Smooth muscle cell (in vitro differentiated cells): ENCODE data around the gene SHMT1. TPM values are rescaled to one million over a fixed set of nuclear protein-coding genes. Genes with fewer than 3 reads are reported as not detected.

Source experiments
- DNase-seq: peaks from one replicate; lab custom pipeline; 2025; ENCODE audit not compliant: unreplicated experiment; lab: John Stamatoyannopoulos, UW
- H2AFZ ChIP-seq: fragments of 200-600 bp; sonication (generic); 2 replicates; pipeline ENCODE4 v1.6.0; 2016; ENCODE audit warnings: antibody characterized with exemption, low read depth, mild to moderate bottlenecking
- H3F3A ChIP-seq: fragments of 200-600 bp; sonication (generic); 2 replicates; pipeline ENCODE4 v1.6.0; 2017; ENCODE audit warnings: antibody characterized with exemption, low read depth
- H3K27ac ChIP-seq: fragments of 200-600 bp; sonication (generic); 2 replicates; pipeline ENCODE4 v1.5.1; 2016; ENCODE audit warnings: low read depth, mild to moderate bottlenecking
- H3K27me3 ChIP-seq: fragments of 200-600 bp; sonication (generic); 2 replicates; pipeline ENCODE4 v1.6.1; 2016; ENCODE audit warnings: low read depth, mild to moderate bottlenecking
- H3K36me3 ChIP-seq: fragments of 200-600 bp; sonication (generic); 2 replicates; pipeline ENCODE4 v1.5.1; 2016; ENCODE audit warnings: low read depth
- H3K4me1 ChIP-seq: fragments of 200-600 bp; sonication (generic); 2 replicates; pipeline ENCODE4 v1.5.1; 2016; ENCODE audit warnings: low read depth
- H3K4me2 ChIP-seq: fragments of 200-600 bp; sonication (generic); 2 replicates; pipeline ENCODE4 v1.6.0; 2016; ENCODE audit warnings: mild to moderate bottlenecking
- H3K4me3 ChIP-seq: fragments of 200-600 bp; sonication (generic); 2 replicates; pipeline ENCODE4 v1.5.1; 2016; ENCODE audit warnings: mild to moderate bottlenecking
- H3K79me2 ChIP-seq: fragments of 200-600 bp; sonication (generic); 2 replicates; pipeline ENCODE4 v1.6.0; 2016; ENCODE audit warnings: low read depth, mild to moderate bottlenecking
- H3K9ac ChIP-seq: fragments of 200-600 bp; sonication (generic); 2 replicates; pipeline ENCODE4 v1.6.0; 2016; ENCODE audit warnings: low read depth
- H3K9me3 ChIP-seq: fragments of 200-600 bp; sonication (generic); replicated peaks from 2 replicates; pipeline ENCODE4 v1.5.1; 2016; ENCODE audit warnings: low read depth
- H4K20me1 ChIP-seq: fragments of 200-600 bp; sonication (generic); 2 replicates; pipeline ENCODE4 v1.6.0; 2016; ENCODE audit warnings: low read depth
- WGBS: methylation state at CpG from one replicate; pipeline ENCODE4 v1.1.7; 2016; ENCODE audit warnings: low lambda C conversion rate; 5-methylcytosine and 5-hydroxymethylcytosine counted together
- polyA plus RNA-seq: library from polyadenylated mRNA; unstranded; fragments of >200 nt; fragmentation: Nextera tagmentation; extraction: Ambion mirVana; gene quantifications from 2 replicates; pipeline ENCODE4 v1.2.1, GENCODE V29; 2016
- total RNA-seq: library from RNA; depleted of rRNA; stranded (reverse); fragments of >200 nt; gene quantifications from 2 replicates; pipeline ENCODE4 v1.2.3, GENCODE V29; 2014
- TF ChIP-seq, protein P1 (sequence below): fragments of 200-600 bp; sonication (generic); IDR thresholded peaks from 2 replicates; pipeline ENCODE4 v1.5.1; 2017; ENCODE audit warnings: borderline replicate concordance, mild to moderate bottlenecking, antibody characterized with exemption; ENCODE audit not compliant: insufficient read depth, poor library complexity, severe bottlenecking

SHMT1 gene
- total and polyA plus RNA-seq, 2 experiments from 2014 or later: 4.1 to 10.3 TPM

DNA sequence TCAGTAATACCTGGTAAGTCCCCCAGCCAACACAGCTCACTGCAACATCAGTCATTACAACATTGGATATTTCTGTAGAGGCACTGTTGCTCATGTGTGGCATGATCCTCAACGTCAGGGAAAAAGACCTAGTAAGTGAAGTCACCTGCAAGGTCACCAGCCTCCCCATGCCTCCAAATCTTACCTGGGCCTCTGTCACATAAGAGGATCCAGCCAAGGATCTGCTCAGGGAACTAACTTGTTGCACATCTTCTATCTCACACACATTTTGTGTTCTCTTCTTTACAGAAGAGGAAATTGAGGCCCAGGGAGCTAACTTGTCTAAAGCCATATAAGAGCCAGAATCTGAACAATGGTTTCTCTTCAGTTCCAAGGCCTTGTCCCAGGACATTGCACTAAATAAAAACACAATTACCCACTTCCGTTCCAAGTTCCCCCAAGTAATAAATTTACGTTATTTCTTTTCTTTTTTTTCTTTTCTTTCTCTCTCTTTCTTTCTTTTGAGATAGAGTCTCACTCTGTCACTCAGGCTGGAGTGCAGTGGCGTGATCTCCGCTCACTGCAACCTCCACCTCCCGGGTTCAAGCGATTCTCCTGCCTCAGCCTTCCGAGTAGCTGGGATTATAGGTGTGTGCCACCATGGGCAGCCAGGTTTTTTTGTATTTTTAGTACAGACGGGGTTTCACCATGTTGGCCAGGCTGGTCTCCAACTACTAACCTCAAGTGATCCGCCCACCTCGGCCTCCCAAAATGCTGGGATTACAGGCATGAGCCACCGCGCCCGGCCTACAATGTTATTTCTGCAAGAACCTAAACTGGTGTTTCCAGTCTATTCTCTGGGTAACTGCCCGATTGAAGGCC, 1.3 kb downstream of the SHMT1 start:
- no peak overlapping the region for H3K9ac ChIP-seq
- peak overlapping the region; percentile 63 for H3K4me3 ChIP-seq
- H3F3A ChIP-seq: no peaks in the 10 kb centered on the region
- no peaks in the 10 kb centered on the region for H3K9me3 ChIP-seq
- DNase-seq: no peak
- peak overlapping the region; percentile 94 for H3K4me2 ChIP-seq
- 66% methylated on average over 15 of the region's 15 CpGs for WGBS
- H3K27me3 ChIP-seq: no peaks in the 10 kb centered on the region
- H3K79me2 ChIP-seq: no peaks in the 10 kb centered on the region
- H3K36me3 ChIP-seq: no peaks in the 10 kb centered on the region
- TF ChIP-seq, protein P1, sequence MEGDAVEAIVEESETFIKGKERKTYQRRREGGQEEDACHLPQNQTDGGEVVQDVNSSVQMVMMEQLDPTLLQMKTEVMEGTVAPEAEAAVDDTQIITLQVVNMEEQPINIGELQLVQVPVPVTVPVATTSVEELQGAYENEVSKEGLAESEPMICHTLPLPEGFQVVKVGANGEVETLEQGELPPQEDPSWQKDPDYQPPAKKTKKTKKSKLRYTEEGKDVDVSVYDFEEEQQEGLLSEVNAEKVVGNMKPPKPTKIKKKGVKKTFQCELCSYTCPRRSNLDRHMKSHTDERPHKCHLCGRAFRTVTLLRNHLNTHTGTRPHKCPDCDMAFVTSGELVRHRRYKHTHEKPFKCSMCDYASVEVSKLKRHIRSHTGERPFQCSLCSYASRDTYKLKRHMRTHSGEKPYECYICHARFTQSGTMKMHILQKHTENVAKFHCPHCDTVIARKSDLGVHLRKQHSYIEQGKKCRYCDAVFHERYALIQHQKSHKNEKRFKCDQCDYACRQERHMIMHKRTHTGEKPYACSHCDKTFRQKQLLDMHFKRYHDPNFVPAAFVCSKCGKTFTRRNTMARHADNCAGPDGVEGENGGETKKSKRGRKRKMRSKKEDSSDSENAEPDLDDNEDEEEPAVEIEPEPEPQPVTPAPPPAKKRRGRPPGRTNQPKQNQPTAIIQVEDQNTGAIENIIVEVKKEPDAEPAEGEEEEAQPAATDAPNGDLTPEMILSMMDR: no peak
- no peak overlapping the region for H3K27ac ChIP-seq
- peak overlapping the region; percentile 91 for H2AFZ ChIP-seq
- H4K20me1 ChIP-seq: no peaks in the 10 kb centered on the region
- peaks cover 7% of the 10 kb centered on the region for H3K4me1 ChIP-seq

DNA sequence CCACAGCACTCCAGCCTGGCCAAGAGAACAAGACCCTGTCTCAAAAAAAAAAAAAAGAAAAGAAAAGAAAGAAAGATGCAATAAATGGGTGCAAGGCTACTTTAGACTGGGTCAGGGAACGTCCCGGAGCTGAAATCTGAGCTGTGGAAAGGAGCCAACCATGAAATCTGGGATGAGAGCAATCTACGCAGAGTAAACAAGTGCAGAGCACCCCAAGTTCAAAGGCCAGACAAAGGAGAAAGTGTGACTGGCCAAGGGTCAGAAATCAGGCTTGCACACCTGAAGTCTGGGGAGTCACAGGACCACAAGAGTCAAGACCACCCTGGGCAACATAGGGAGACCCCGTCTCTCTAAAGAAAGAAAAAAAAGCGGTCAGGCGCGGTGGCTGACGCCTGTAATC, 2.8 kb downstream of the SHMT1 start:
- Histone ChIP-seq H3K27ac (no peak overlapping the region), H3K79me2 (no peaks in the 10 kb centered on the region), H4K20me1 (no peaks in the 10 kb centered on the region), H3K4me3 (no peak overlapping the region), H2AFZ (no peak overlapping the region), H3F3A (no peaks in the 10 kb centered on the region), H3K9me3 (no peaks in the 10 kb centered on the region), H3K27me3 (no peaks in the 10 kb centered on the region), H3K4me2 (no peak overlapping the region), H3K36me3 (no peaks in the 10 kb centered on the region), H3K9ac (no peak overlapping the region), H3K4me1 (peaks cover 7% of the 10 kb centered on the region)
- no peak for DNase-seq
- TF ChIP-seq, protein P1: no peak
- 95% methylated on average over 8 of the region's 8 CpGs for WGBS

DNA sequence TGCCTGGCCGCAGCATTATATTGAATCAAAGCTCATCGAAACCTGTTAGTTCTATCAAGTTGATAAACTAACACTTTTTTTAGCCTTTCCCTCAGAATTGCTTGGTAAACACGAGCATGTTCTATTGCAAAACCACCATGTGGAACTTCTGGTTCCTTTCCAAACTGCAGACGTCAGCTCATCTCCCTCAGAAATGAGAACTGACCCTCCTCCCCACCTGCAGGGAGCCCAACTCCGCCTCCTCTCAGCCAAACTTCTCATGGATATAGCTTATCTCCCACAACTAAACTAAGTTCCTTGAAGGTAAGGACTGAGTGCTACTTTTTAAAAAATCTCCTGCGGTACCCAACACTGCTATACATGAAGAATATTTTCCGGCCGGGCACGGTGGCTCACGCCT, 6.7 kb downstream of the SHMT1 start:
- DNase-seq: no peak
- no peak overlapping the region for H3K27ac ChIP-seq
- no peaks in the 10 kb centered on the region for H4K20me1 ChIP-seq
- H3K4me1 ChIP-seq: no peaks in the 10 kb centered on the region
- no peaks in the 10 kb centered on the region for H3K9me3 ChIP-seq
- TF ChIP-seq, protein P1: no peak
- H3K79me2 ChIP-seq: no peaks in the 10 kb centered on the region
- no peak overlapping the region for H3K9ac ChIP-seq
- no peak overlapping the region for H2AFZ ChIP-seq
- 94% methylated on average over 10 of the region's 10 CpGs for WGBS
- no peaks in the 10 kb centered on the region for H3F3A ChIP-seq
- H3K4me3 ChIP-seq: no peak overlapping the region
- H3K36me3 ChIP-seq: no peaks in the 10 kb centered on the region
- no peaks in the 10 kb centered on the region for H3K27me3 ChIP-seq
- no peak overlapping the region for H3K4me2 ChIP-seq

DNA sequence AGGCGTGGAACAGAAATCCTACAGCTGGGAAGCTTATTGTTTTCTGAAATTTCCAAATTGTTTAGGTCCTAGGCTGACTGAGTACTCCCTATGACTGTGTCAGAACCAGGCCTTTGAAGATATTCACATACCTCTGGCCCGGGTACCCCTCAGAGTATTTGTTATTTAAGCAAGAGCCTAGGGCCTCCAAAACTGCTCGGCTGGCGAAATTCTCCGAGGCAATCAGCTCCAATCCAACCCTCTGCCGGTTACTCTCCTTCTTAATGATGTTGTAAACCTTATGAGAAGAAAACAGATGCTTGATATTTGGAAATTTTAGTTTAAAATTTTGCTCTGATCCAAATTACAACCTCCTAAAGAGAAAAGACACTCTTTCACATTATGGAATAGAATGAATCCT, 9.8 kb downstream of the SHMT1 start:
- H3K4me2 ChIP-seq: no peak overlapping the region
- no peaks in the 10 kb centered on the region for H3K9me3 ChIP-seq
- no peaks in the 10 kb centered on the region for H3K36me3 ChIP-seq
- no peak overlapping the region for H3K9ac ChIP-seq
- H3K4me3 ChIP-seq: no peak overlapping the region
- TF ChIP-seq, protein P1: no peak
- no peak overlapping the region for H2AFZ ChIP-seq
- no peaks in the 10 kb centered on the region for H3K27me3 ChIP-seq
- no peaks in the 10 kb centered on the region for H3K79me2 ChIP-seq
- no peaks in the 10 kb centered on the region for H3K4me1 ChIP-seq
- no peaks in the 10 kb centered on the region for H4K20me1 ChIP-seq
- WGBS: 94% methylated on average over 6 of the region's 6 CpGs
- no peaks in the 10 kb centered on the region for H3F3A ChIP-seq
- no peak for DNase-seq
- H3K27ac ChIP-seq: no peak overlapping the region
